ENCODE measurements around the gene PELI2.

The PELI2 gene

GRCh38 chr14:56219666-56220413 is 101.6 kb downstream of the PELI2 start:
- DNase-seq = peak; percentile 66 to 69

DNA sequence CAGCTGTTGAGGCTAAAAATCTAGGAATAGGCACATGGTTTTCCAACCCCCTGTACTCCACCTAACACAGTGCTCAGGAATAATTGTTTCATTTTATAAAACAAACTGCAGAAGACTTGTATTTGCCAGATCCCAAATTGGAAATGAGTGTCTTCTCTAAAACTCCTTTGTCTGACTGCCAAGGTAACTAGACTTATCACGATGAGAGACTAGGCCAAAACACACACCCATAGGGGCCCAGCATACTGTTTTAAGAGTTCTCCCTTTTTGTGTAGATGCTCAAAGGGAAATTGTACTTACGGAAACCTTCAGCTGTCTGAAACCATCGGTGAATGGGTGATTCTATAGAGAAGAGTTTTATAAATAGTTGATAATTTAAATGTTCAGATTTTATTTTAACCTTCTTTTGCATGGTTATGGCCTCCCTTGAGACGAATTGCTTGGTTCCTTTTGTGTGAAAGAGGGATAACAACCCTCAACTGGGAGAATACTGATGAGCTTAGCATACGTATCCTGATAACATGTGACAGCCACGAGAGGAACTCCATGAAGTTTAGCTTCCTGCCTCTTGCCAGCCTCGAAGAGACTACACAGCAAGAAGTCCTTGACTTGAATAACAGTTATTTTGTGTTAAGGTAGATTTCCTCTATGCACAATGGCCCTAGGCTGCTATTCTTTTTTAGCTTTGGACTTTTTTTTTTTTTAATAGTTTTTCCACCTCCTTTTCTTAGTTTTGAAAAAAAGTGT is 103.3 kb downstream of the PELI2 start:
- TF ChIP-seq GATA1 (IDR thresholded peaks at IDR 0.05; ENCODE audit: low read depth, low read length) = no peak
- no peak for TF ChIP-seq POLR2A (IDR thresholded peaks at IDR 0.05; ENCODE audit: low read length)
- no peak for DNase-seq

More at GRCh38 chr14:56219666-56220413, 101.6 kb downstream of the PELI2 start:
- TF ChIP-seq POLR2A (IDR thresholded peaks at IDR 0.05; ENCODE audit: low read length) (peak; percentile 18), GATA1 (IDR thresholded peaks at IDR 0.05; ENCODE audit: low read depth, low read length) (no peak)

- TF ChIP-seq POLR2A (IDR thresholded peaks at IDR 0.05; ENCODE audit: low read length) (no peak), GATA1 (IDR thresholded peaks at IDR 0.05; ENCODE audit: low read depth, low read length) (no peak)
- no peak for DNase-seq
Observed at GRCh38 chr14:56224229-56224628, 106.0 kb downstream of the PELI2 start.

DNA sequence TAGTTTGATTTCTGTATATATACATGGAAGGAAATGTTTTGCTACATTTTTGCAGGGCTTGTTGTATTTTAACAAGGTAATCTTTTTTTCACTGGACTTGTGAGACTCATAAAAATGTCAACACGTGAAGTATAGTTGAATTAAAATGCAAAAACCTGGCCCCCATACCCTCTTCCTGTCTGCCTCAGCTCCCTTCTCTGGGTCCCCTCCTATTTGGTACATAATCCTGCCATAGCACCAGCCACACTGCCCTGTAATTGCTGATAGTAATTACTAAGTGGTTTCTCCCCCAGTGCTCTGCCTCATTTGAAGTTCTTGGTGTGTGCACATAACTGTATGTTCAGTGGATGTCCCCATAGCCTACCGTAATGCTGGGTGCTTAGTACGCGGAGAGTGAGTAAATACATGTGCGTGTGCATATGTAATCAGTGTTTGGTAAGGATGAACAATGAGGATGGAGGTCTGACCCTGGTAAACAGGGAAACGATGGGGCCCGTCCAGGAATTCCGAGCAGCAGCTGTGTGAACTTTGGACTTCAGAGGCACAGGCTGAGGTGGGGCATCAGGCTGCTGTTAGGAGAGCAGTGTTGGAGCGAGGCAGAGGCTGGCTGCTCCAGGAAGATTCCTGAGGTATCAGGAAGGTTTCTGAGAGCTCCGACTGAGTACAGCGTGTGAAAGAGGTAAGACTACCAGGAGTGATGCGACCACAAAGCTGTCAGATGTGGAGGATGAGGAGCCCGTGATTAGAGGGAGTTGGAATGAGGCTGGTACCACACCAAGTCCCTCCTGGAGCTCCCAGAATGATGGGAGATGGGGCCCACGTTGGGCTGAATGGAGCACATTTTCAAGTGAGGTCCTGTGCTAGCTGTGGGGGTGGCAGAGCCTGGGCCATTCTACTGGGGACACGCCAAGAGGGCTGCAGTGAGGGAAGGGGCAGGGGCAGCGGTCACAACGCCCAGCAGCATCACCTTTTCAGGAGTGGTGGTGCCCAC is 106.8 kb downstream of the PELI2 start:
- no peak for TF ChIP-seq POLR2A (IDR thresholded peaks at IDR 0.05; ENCODE audit: low read length)
- TF ChIP-seq GATA1 (IDR thresholded peaks at IDR 0.05; ENCODE audit: low read depth, low read length) = no peak
- DNase-seq = no peak

DNA sequence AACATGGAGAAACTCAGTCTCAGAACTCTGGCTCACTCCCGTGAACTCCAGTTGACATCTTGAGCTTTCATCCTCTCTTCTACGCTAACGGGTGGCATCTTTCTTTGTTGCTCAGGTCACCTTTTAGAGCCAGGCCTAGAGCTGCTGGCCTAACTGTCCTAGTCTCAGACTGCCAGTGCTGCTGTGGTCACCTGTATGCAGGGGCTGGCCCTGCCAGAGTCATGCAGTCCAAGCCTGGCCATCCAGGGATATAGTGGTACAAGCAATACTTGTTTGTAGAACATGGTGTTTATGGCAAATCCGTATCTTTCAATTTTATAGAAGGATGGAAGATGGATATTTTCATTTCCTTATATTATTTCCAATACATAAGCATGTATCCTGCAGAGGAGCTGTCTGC is 117.2 kb downstream of the PELI2 start:
- TF ChIP-seq GATA1 (IDR thresholded peaks at IDR 0.05; ENCODE audit: low read depth, low read length) (no peak), POLR2A (IDR thresholded peaks at IDR 0.05; ENCODE audit: low read length) (no peak)
- DNase-seq = no peak

GRCh38 chr14:56237398-56237797 is 119.2 kb downstream of the PELI2 start:
- TF ChIP-seq GATA1 (IDR thresholded peaks at IDR 0.05; ENCODE audit: low read depth, low read length) = no peak
- no peak for TF ChIP-seq POLR2A (IDR thresholded peaks at IDR 0.05; ENCODE audit: low read length)
- DNase-seq = no peak

DNA sequence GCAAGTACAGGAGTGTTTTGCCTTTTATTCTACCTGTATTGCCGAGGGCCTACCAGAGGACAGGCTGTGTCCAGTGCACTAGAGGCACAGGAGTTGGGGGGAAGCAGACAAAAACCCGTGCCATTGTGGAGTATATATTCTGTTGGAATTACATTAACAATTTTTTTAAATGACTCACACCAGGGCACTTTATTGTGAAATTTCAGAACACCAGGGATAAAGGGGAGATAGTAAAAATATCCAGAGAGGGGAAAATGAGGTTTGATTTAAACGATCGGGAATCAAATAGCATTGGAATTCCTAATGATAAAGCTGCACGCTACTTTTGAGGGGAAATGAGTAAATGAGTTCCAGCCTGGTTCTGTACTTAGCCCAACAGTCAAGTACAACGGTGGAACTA is 123.2 kb downstream of the PELI2 start:
- no peak for DNase-seq
- TF ChIP-seq GATA1 (IDR thresholded peaks at IDR 0.05; ENCODE audit: low read depth, low read length) = no peak
- TF ChIP-seq POLR2A (IDR thresholded peaks at IDR 0.05; ENCODE audit: low read length) = no peak

- DNase-seq = no peak
- TF ChIP-seq GATA1 (IDR thresholded peaks at IDR 0.05; ENCODE audit: low read depth, low read length) = no peak
- TF ChIP-seq POLR2A (IDR thresholded peaks at IDR 0.05; ENCODE audit: low read length) = no peak
Observed at GRCh38 chr14:56243110-56243509, 124.9 kb downstream of the PELI2 start.

DNA sequence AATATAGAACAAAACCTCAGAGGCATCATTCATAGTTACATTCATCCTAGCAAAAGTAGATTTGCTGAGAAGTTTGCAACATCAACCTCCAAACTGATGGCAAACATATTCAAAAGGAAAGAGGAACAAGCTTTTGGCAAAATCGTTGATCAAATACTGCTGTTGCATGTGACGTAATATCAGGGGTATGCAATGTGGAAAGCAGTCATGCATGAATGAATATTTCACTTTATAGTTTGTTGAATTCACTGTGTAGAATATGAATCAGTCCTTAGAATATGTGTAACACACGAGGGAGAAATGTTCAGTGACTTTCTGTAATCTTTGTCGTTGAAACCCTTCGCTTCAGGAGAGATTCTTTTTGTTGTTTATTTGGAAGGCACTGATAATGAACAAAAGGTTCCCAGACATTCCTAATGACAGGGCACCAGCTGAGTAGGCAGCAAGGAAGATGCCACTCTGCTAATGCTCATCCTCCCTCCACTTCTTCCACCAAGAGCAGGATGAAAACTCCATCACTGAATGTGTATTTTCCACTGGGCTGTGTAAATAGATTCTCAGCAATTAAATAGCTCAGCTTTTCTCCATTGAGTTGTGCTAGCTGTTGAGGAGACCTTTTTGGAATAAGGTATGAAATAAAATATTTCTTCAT is 126.1 kb downstream of the PELI2 start:
- no peak for TF ChIP-seq POLR2A (IDR thresholded peaks at IDR 0.05; ENCODE audit: low read length)
- TF ChIP-seq GATA1 (IDR thresholded peaks at IDR 0.05; ENCODE audit: low read depth, low read length) = no peak
- DNase-seq = no peak

DNA sequence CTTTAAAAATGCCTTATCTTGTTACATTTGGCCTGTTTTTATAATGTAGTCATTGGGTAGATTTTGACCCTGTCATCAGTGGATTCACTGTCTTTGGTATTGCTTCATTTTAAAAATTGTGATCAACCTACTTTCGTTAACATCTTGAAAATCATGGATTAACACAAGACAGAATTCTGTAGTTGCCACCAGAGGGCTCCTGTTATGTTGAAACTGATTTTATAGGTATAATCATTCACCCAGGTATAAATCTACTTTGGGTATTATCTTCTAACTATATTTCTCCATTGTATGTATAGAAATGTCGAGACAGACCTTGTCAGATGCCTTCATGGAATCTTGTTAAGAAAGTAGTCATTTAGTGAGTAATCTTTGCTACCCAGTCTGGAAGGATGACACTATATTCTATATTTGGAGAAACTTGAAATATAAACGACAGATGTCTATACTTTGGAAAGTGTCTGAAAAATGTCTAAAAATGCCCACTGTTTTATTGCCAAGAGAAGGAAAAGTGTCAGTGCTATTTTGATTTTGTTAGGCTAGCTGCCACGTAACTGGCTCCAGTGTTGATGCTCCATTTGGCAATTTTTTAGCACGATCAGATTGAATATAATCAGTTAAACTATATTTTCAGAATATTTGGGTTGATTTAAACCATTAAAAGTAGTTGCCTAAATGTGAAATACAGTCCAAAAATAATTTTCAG is 129.4 kb downstream of the PELI2 start:
- no peak for DNase-seq
- TF ChIP-seq GATA1 (IDR thresholded peaks at IDR 0.05; ENCODE audit: low read depth, low read length) (no peak), POLR2A (IDR thresholded peaks at IDR 0.05; ENCODE audit: low read length) (no peak)

DNA sequence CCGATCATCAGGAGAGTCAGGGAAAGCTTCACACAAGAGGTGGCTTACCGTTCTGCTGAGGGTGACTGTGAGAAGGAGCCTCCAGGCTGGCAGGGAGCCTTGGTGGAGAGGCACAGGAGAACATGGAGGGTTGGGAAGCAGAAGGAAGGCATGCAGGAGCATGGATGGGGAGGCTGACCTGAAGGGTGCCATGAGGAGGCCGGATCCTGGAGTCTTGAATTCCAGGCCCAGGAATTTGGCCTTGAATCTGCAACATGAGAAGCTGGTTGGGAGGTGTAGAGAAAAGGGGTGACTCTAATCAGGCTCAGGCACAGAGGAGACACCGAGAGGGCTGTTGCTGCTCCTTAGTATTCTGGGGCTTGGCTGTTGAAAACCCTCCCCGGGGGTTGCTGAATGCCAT is 130.2 kb downstream of the PELI2 start:
- TF ChIP-seq GATA1 (IDR thresholded peaks at IDR 0.05; ENCODE audit: low read depth, low read length) = no peak
- no peak for TF ChIP-seq POLR2A (IDR thresholded peaks at IDR 0.05; ENCODE audit: low read length)
- no peak for DNase-seq

- DNase-seq = no peak
- no peak for TF ChIP-seq POLR2A (IDR thresholded peaks at IDR 0.05; ENCODE audit: low read length)
- TF ChIP-seq GATA1 (IDR thresholded peaks at IDR 0.05; ENCODE audit: low read depth, low read length) = no peak
Observed at GRCh38 chr14:56261046-56261445, 142.8 kb downstream of the PELI2 start.

GRCh38 chr14:56262530-56262929 is 144.3 kb downstream of the PELI2 start:
- DNase-seq = no peak
- no peak for TF ChIP-seq POLR2A (IDR thresholded peaks at IDR 0.05; ENCODE audit: low read length)
- TF ChIP-seq GATA1 (IDR thresholded peaks at IDR 0.05; ENCODE audit: low read depth, low read length) = no peak
